ENCODE results near the gene MYH11. TPM values are rescaled to one million over a fixed set of nuclear protein-coding genes. Genes with fewer than 3 reads are reported as not detected.
"Not testable (repeated sequence)": the region's sequence is repeated elsewhere in the genome, so short reads cannot be mapped to it uniquely, and the experiment has no call there.

Gene MYH11
- total RNA-seq, 8 experiments from 2014 or later: 0.05 to 5.0 (median 1.7) TPM

GRCh38 chr16:15810949-15811348, 45.9 kb downstream of the MYH11 start:
- WGBS, 10 experiments: 60 to 100% (median 61%) methylated on average over 1 to 3 of the region's 3 CpGs; no CpG with 5 or more reads in 4 of the 10 experiments
- Histone ChIP-seq H3K4me1 (replicated peaks in 1 of 2) (no peaks in the 10 kb centered on the region), H3K27ac (no peak overlapping the region), H3K4me3 (no peak overlapping the region)
- no peak for ATAC-seq (replicated peaks in 6 of 8)
- in situ Hi-C loops (cut with MboI; ENCODE audit: low pct_unique_long_range_greater_than_20kb in 2 of 9, low sequenced_read_pairs in 9 of 9, unreplicated experiment in 9 of 9): no loop called here

GRCh38 chr16:15810411-15810810, 46.4 kb downstream of the MYH11 start:
- Histone ChIP-seq H3K4me1 (replicated peaks in 1 of 2) (no peaks in the 10 kb centered on the region), H3K27ac (no peak overlapping the region), H3K4me3 (no peak overlapping the region)
- in situ Hi-C loops (cut with MboI; ENCODE audit: low pct_unique_long_range_greater_than_20kb in 2 of 9, low sequenced_read_pairs in 9 of 9, unreplicated experiment in 9 of 9): no loop called here
- ATAC-seq (replicated peaks in 6 of 8): no peak
- WGBS, 10 experiments: 3 to 100% (median 37%) methylated on average over 1 to 4 of the region's 4 CpGs; no CpG with 5 or more reads in 2 of the 10 experiments

GRCh38 chr16:15809297-15809696, 47.5 kb downstream of the MYH11 start:
- H3K4me1 ChIP-seq (replicated peaks in 1 of 2); H3K27ac ChIP-seq; in situ Hi-C loops (cut with MboI; ENCODE audit: low pct_unique_long_range_greater_than_20kb in 2 of 9, low sequenced_read_pairs in 9 of 9, unreplicated experiment in 9 of 9); ATAC-seq (replicated peaks in 6 of 8); H3K4me3 ChIP-seq: not testable (repeated sequence)
- whole genome bisulfite sequencing, 10 experiments: 79 to 100% (median 98%) methylated on average over 1 to 5 of the region's 7 CpGs; no CpG with 5 or more reads in 4 of the 10 experiments

GRCh38 chr16:15808071-15808470, 48.8 kb downstream of the MYH11 start:
- in situ Hi-C loops (cut with MboI; ENCODE audit: low pct_unique_long_range_greater_than_20kb in 2 of 9, low sequenced_read_pairs in 9 of 9, unreplicated experiment in 9 of 9): no loop called here
- H3K4me3 ChIP-seq: no peak overlapping the region
- no peak overlapping the region for H3K27ac ChIP-seq
- no peak for ATAC-seq (replicated peaks in 6 of 8)
- no peaks in the 10 kb centered on the region for H3K4me1 ChIP-seq (replicated peaks in 1 of 2)
- 48 to 92% (median 88%) methylated on average over 1 to 5 of the region's 8 CpGs; no CpG with 5 or more reads in 4 of the 10 experiments for WGBS, 10 experiments

- in situ Hi-C loops (cut with MboI; ENCODE audit: low pct_unique_long_range_greater_than_20kb in 2 of 9, low sequenced_read_pairs in 9 of 9, unreplicated experiment in 9 of 9): no loop called here
- no peak for ATAC-seq (replicated peaks in 6 of 8)
- H3K27ac ChIP-seq: no peak overlapping the region
- no peaks in the 10 kb centered on the region for H3K4me1 ChIP-seq (replicated peaks in 1 of 2)
- 40 to 69% methylated on average over 1 to 5 of the region's 11 CpGs; no CpG with 5 or more reads in 8 of the 10 experiments for WGBS, 10 experiments
- no peak overlapping the region for H3K4me3 ChIP-seq
Observed at GRCh38 chr16:15807603-15808009, 49.2 kb downstream of the MYH11 start.

- Histone ChIP-seq H3K4me1 (replicated peaks in 1 of 2) (no peaks in the 10 kb centered on the region), H3K4me3 (no peak overlapping the region), H3K27ac (no peak overlapping the region)
- no peak for ATAC-seq (replicated peaks in 6 of 8)
- 13 to 95% (median 82%) methylated on average over 1 to 4 of the region's 9 CpGs; no CpG with 5 or more reads in 5 of the 10 experiments for WGBS, 10 experiments
- in situ Hi-C loops (cut with MboI; ENCODE audit: low pct_unique_long_range_greater_than_20kb in 2 of 9, low sequenced_read_pairs in 9 of 9, unreplicated experiment in 9 of 9): no loop called here
Observed at GRCh38 chr16:15803618-15804017, 53.2 kb downstream of the MYH11 start.

- H3K4me1 ChIP-seq (replicated peaks in 1 of 2): no peaks in the 10 kb centered on the region
- no peak for ATAC-seq (replicated peaks in 6 of 8)
- WGBS, 10 experiments: 0 to 69% (median 35%) methylated on average over 1 to 4 of the region's 4 CpGs; no CpG with 5 or more reads in 3 of the 10 experiments
- in situ Hi-C loops (cut with MboI; ENCODE audit: low pct_unique_long_range_greater_than_20kb in 2 of 9, low sequenced_read_pairs in 9 of 9, unreplicated experiment in 9 of 9): no loop called here
- no peak overlapping the region for H3K27ac ChIP-seq
- H3K4me3 ChIP-seq: no peak overlapping the region
Observed at GRCh38 chr16:15799851-15800495, 56.9 kb downstream of the MYH11 start.

- ATAC-seq (replicated peaks in 6 of 8): no peak
- WGBS, 10 experiments: 0 to 100% (median 57%) methylated on average over 1 to 3 of the region's 5 CpGs; no CpG with 5 or more reads in 1 of the 10 experiments
- in situ Hi-C loops (cut with MboI; ENCODE audit: low pct_unique_long_range_greater_than_20kb in 2 of 9, low sequenced_read_pairs in 9 of 9, unreplicated experiment in 9 of 9): no loop called here
- Histone ChIP-seq H3K4me3 (no peak overlapping the region), H3K4me1 (replicated peaks in 1 of 2) (no peaks in the 10 kb centered on the region), H3K27ac (no peak overlapping the region)
Observed at GRCh38 chr16:15798671-15799070, 58.2 kb downstream of the MYH11 start.

- no peak overlapping the region for H3K4me3 ChIP-seq
- ATAC-seq (replicated peaks in 6 of 8): no peak
- H3K27ac ChIP-seq: no peak overlapping the region
- in situ Hi-C loops (cut with MboI; ENCODE audit: low pct_unique_long_range_greater_than_20kb in 2 of 9, low sequenced_read_pairs in 9 of 9, unreplicated experiment in 9 of 9): no loop called here
- no peaks in the 10 kb centered on the region for H3K4me1 ChIP-seq (replicated peaks in 1 of 2)
Observed at GRCh38 chr16:15796885-15797284, 59.9 kb downstream of the MYH11 start.

GRCh38 chr16:15795615-15796014, 61.2 kb downstream of the MYH11 start:
- no peak overlapping the region for H3K27ac ChIP-seq
- 0 to 75% (median 67%) methylated on average over 1 of the region's 1 CpG; no CpG with 5 or more reads in 5 of the 10 experiments for WGBS, 10 experiments
- ATAC-seq (replicated peaks in 6 of 8): no peak
- H3K4me1 ChIP-seq (replicated peaks in 1 of 2): no peaks in the 10 kb centered on the region
- H3K4me3 ChIP-seq: no peak overlapping the region
- in situ Hi-C loops (cut with MboI; ENCODE audit: low pct_unique_long_range_greater_than_20kb in 2 of 9, low sequenced_read_pairs in 9 of 9, unreplicated experiment in 9 of 9): no loop called here

GRCh38 chr16:15792563-15792971, 64.3 kb downstream of the MYH11 start:
- in situ Hi-C loops (cut with MboI; ENCODE audit: low pct_unique_long_range_greater_than_20kb in 2 of 9, low sequenced_read_pairs in 9 of 9, unreplicated experiment in 9 of 9): no loop called here
- Histone ChIP-seq H3K4me1 (replicated peaks in 1 of 2) (no peaks in the 10 kb centered on the region), H3K27ac (no peak overlapping the region), H3K4me3 (no peak overlapping the region)
- WGBS, 10 experiments: 17 to 88% (median 80%) methylated on average over 1 to 4 of the region's 5 CpGs; no CpG with 5 or more reads in 2 of the 10 experiments
- no peak for ATAC-seq (replicated peaks in 6 of 8)

- Histone ChIP-seq H3K27ac (no peak overlapping the region), H3K4me3 (no peak overlapping the region), H3K4me1 (replicated peaks in 1 of 2) (no peaks in the 10 kb centered on the region)
- ATAC-seq (replicated peaks in 6 of 8): no peak
- WGBS, 10 experiments: 0 to 90% (median 77%) methylated on average over 2 to 4 of the region's 4 CpGs; no CpG with 5 or more reads in 3 of the 10 experiments
- in situ Hi-C loops (cut with MboI; ENCODE audit: low pct_unique_long_range_greater_than_20kb in 2 of 9, low sequenced_read_pairs in 9 of 9, unreplicated experiment in 9 of 9): no loop called here
Observed at GRCh38 chr16:15790458-15790857, 66.4 kb downstream of the MYH11 start.

- WGBS, 10 experiments: 67 to 94% (median 79%) methylated on average over 1 to 5 of the region's 5 CpGs; no CpG with 5 or more reads in 2 of the 10 experiments
- not testable (repeated sequence) for H3K4me3 ChIP-seq; ATAC-seq (replicated peaks in 6 of 8); H3K4me1 ChIP-seq (replicated peaks in 1 of 2); H3K27ac ChIP-seq
- in situ Hi-C loops (cut with MboI; ENCODE audit: low pct_unique_long_range_greater_than_20kb in 2 of 9, low sequenced_read_pairs in 9 of 9, unreplicated experiment in 9 of 9): loop anchor here in 1 of 9 experiments (10.0 kb wide), 1 partner anchor 55 kb away; no protein-coding TSS in a partner anchor
Observed at GRCh38 chr16:15789816-15790215, 67.0 kb downstream of the MYH11 start.

- H3K4me1 ChIP-seq (replicated peaks in 1 of 2): no peaks in the 10 kb centered on the region
- in situ Hi-C loops (cut with MboI; ENCODE audit: low pct_unique_long_range_greater_than_20kb in 2 of 9, low sequenced_read_pairs in 9 of 9, unreplicated experiment in 9 of 9): loop anchor here in 1 of 9 experiments (10.0 kb wide), 1 partner anchor 56 kb away; no protein-coding TSS in a partner anchor
- WGBS, 10 experiments: 29 to 100% (median 83%) methylated on average over 1 to 2 of the region's 2 CpGs; no CpG with 5 or more reads in 5 of the 10 experiments
- no peak overlapping the region for H3K4me3 ChIP-seq
- no peak for ATAC-seq (replicated peaks in 6 of 8)
- no peak overlapping the region for H3K27ac ChIP-seq
Observed at GRCh38 chr16:15788846-15789239, 68.0 kb downstream of the MYH11 start.

Data from motor neuron (in vitro differentiated cells).